ENCODE measurements around the gene PRKCA. TPM values are rescaled to one million over a fixed set of nuclear protein-coding genes. Genes with fewer than 3 reads are reported as not detected.

PRKCA gene
- total and polyA plus RNA-seq, 9 of the 15 experiments (the other 6 are each of a cell fraction or from before 2014, with no cell fraction given): 3.2 to 33.0 (median 17.8) TPM

- TF ChIP-seq, protein P1, sequence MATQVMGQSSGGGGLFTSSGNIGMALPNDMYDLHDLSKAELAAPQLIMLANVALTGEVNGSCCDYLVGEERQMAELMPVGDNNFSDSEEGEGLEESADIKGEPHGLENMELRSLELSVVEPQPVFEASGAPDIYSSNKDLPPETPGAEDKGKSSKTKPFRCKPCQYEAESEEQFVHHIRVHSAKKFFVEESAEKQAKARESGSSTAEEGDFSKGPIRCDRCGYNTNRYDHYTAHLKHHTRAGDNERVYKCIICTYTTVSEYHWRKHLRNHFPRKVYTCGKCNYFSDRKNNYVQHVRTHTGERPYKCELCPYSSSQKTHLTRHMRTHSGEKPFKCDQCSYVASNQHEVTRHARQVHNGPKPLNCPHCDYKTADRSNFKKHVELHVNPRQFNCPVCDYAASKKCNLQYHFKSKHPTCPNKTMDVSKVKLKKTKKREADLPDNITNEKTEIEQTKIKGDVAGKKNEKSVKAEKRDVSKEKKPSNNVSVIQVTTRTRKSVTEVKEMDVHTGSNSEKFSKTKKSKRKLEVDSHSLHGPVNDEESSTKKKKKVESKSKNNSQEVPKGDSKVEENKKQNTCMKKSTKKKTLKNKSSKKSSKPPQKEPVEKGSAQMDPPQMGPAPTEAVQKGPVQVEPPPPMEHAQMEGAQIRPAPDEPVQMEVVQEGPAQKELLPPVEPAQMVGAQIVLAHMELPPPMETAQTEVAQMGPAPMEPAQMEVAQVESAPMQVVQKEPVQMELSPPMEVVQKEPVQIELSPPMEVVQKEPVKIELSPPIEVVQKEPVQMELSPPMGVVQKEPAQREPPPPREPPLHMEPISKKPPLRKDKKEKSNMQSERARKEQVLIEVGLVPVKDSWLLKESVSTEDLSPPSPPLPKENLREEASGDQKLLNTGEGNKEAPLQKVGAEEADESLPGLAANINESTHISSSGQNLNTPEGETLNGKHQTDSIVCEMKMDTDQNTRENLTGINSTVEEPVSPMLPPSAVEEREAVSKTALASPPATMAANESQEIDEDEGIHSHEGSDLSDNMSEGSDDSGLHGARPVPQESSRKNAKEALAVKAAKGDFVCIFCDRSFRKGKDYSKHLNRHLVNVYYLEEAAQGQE (IDR thresholded peaks at IDR 0.05; ENCODE audit: borderline replicate concordance): no peak
- TF ChIP-seq, protein P1 (CRISPR knock-in tag; IDR thresholded peaks at IDR 0.05; ENCODE audit: low read depth): no peak
- no peak for TF ChIP-seq ZBTB17 (CRISPR knock-in tag; IDR thresholded peaks at IDR 0.05)
- no peak for TF ChIP-seq FOXK1 (CRISPR knock-in tag; IDR thresholded peaks at IDR 0.05; ENCODE audit: borderline replicate concordance)
- TF ChIP-seq, protein P2, sequence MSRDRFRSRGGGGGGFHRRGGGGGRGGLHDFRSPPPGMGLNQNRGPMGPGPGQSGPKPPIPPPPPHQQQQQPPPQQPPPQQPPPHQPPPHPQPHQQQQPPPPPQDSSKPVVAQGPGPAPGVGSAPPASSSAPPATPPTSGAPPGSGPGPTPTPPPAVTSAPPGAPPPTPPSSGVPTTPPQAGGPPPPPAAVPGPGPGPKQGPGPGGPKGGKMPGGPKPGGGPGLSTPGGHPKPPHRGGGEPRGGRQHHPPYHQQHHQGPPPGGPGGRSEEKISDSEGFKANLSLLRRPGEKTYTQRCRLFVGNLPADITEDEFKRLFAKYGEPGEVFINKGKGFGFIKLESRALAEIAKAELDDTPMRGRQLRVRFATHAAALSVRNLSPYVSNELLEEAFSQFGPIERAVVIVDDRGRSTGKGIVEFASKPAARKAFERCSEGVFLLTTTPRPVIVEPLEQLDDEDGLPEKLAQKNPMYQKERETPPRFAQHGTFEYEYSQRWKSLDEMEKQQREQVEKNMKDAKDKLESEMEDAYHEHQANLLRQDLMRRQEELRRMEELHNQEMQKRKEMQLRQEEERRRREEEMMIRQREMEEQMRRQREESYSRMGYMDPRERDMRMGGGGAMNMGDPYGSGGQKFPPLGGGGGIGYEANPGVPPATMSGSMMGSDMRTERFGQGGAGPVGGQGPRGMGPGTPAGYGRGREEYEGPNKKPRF (IDR thresholded peaks at IDR 0.05; ENCODE audit: low read depth, low read length): no peak
- TF ChIP-seq ETV1 (tag; conservative IDR thresholded peaks at IDR 0.05; ENCODE audit: low read depth): no peak
Observed at GRCh38 chr17:66277191-66277590, 25.2 kb upstream of the PRKCA start (continued).

Measured in K562 (cell line).